ENCODE results near the gene AHCYL1.

- TF ChIP-seq GATA2 (IDR thresholded peaks at IDR 0.05; ENCODE audit: low read depth, low read length) (no peak), GATA3 (IDR thresholded peaks at IDR 0.05; ENCODE audit: low read depth, low read length) (no peak)
Observed at GRCh38 chr1:110068646-110069403, 84.3 kb downstream of the AHCYL1 start.
